Activated gamma-delta T cell treated with anti-CD3 and anti-CD28 coated beads, Interleukin-2, amount 50 U/mL, for 16 hours (primary cell): ENCODE data around the gene FAT1.
"Not testable (repeated sequence)": the region's sequence is repeated elsewhere in the genome, so short reads cannot be mapped to it uniquely, and the experiment has no call there.

Source experiments
- DNase-seq: peaks from one replicate; pipeline ENCODE4 v3.0.0-alpha.2; 2020; ENCODE audit warnings: low read depth

FAT1 gene, protein sequence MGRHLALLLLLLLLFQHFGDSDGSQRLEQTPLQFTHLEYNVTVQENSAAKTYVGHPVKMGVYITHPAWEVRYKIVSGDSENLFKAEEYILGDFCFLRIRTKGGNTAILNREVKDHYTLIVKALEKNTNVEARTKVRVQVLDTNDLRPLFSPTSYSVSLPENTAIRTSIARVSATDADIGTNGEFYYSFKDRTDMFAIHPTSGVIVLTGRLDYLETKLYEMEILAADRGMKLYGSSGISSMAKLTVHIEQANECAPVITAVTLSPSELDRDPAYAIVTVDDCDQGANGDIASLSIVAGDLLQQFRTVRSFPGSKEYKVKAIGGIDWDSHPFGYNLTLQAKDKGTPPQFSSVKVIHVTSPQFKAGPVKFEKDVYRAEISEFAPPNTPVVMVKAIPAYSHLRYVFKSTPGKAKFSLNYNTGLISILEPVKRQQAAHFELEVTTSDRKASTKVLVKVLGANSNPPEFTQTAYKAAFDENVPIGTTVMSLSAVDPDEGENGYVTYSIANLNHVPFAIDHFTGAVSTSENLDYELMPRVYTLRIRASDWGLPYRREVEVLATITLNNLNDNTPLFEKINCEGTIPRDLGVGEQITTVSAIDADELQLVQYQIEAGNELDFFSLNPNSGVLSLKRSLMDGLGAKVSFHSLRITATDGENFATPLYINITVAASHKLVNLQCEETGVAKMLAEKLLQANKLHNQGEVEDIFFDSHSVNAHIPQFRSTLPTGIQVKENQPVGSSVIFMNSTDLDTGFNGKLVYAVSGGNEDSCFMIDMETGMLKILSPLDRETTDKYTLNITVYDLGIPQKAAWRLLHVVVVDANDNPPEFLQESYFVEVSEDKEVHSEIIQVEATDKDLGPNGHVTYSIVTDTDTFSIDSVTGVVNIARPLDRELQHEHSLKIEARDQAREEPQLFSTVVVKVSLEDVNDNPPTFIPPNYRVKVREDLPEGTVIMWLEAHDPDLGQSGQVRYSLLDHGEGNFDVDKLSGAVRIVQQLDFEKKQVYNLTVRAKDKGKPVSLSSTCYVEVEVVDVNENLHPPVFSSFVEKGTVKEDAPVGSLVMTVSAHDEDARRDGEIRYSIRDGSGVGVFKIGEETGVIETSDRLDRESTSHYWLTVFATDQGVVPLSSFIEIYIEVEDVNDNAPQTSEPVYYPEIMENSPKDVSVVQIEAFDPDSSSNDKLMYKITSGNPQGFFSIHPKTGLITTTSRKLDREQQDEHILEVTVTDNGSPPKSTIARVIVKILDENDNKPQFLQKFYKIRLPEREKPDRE (N-terminal part only)

GRCh38 chr4:186723292-186724057 lies at the start of gene FAT1:
Gene FAT1 (minus strand): TSS chr4:186723856. CDS start chr4:186709827, 14,029 bp downstream.
- DNase-seq = no peak

- DNase-seq = no peak
Measured at GRCh38 chr4:186772936-186773487, 49.4 kb upstream of the FAT1 start.

DNA sequence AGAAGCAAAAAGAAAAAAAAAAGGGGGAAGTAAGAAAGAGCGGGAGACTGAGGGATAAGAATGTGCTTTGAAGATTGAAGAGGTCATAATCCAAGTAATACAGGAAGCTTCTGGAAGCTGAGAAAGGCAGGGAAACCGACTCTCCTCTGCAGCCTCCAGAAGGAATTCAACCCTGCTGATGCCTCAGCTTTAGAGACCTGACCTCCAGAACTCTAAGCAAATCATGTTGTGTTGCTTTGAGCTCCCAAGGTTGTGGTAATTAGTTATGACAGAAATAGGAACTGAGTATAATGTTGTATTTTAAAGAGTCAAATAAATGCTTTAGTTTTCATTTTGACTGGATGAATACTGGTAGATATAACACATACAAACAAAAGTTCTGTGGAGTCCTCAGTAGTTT lies 48.0 kb upstream of the FAT1 start:
- DNase-seq = no peak

- DNase-seq = no peak
Measured at GRCh38 chr4:186770481-186771175, 47.0 kb upstream of the FAT1 start.

DNA sequence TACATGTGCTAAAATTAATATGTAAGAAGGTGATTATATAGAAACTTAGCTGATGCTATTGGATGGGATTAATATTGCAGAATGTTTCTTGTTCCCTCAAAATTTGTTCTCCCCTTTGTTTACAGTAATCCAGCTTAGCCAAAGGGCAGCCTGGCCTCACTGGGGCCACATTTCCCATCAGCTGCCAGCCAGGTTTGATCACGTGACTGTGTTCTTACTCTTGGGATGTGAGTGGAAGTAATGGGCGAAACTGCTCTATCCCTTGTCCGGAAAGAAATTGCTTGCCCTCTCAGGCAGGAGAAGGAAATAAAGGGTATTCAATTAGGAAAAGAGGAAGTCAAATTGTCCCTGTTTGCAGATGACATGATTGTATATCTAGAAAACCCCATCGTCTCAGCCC lies 44.1 kb upstream of the FAT1 start:
- no peak for DNase-seq

DNA sequence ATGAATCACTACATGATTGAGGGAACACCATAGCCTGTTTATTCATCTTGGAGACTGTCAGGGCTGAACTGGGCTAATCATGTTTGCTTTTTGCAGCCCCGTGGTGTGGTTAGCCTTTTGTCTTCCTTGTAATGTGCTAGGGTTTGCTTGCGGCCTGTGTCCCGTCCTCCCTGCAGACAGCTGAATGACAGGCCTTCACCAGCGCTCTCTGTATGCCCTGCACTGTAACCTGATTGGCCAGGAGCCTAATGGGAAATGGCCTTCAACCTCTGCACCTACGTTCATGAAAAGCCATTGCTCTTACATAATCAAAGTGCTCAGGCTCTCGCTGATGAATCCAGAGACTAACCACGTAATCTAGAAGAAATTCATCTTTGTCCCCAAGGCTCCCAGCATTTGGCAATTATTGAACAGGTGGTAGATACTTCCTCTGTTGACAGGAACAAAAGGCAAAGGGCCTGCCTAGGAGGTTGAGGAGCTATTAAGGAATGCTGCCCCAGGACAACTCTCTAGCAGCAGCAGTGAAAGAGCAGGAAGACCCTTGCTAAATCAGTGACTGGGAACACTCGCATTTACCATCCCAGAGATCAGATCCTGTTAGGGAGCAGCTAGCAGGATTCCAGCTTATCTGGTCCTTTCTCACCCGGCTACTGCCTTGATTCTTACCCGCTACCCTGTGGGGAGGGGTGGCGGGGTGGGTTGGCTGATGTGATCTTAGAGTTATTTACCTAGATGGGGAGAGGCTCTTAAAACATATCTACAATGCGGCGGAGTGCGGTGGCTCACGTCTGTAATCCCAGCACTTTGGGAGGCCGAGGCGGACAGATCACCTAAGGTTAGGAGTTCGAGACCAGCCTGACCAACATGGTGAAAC lies 42.3 kb upstream of the FAT1 start:
- no peak for DNase-seq

- DNase-seq = no peak
Measured at GRCh38 chr4:186765138-186765537, 41.5 kb upstream of the FAT1 start.

DNA sequence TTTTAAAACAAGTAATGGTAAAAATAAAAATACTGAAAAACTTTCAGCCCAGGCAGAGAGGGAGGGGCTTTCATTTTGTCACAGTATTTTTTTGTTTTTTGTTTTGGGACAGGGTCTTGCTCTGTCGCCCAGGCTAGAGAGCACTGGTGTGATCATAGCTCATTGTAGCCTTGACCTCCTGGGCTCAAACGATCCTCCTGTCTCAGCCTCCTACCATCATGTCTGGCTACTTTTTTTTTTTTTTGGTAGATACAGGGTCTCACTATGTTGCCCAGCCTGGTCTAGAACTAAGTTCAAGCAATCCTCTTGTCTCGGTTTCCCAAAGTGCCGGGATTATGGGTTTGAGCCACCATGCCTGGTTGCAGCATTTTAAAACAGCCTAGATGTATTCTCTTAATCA lies 40.8 kb upstream of the FAT1 start:
- no peak for DNase-seq

DNA sequence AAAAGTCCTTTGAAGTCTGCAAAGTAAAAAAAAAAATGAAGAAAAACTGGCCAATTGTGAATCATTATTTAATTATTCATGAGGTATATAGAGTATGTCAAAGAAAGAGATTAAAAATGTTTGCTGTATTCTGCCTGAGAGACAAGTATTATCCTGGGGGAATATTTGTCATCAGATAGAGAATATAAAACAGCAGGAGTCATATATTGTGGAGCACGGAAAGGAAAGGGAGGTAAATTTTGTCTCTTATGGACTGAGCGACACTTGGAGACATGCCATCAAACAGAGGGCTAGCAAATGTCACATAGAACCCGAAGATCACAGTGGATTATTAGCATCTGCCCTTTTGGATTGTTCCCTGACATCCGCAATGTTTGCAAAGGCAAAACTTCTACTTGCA lies 39.2 kb upstream of the FAT1 start:
- DNase-seq = no peak

DNA sequence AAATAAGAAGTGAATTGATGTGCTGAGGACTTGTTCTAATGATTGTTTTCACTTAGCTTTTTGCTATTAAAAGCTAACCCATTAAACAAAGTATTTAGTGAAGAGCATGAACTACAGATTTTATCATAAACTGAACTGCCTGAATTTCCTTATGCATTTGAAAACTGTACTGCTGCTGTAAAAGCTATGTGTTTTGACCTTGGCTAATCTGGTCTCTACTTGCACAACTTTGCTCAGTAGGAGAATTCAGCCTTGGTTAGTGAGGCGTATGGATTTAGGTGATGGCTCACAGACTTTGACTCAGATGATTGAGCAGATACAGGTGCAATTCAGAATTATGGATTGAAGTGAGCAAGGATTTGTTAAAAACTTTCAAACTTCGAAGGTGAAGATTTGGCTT lies 38.7 kb upstream of the FAT1 start:
- DNase-seq = no peak

GRCh38 chr4:186761956-186762355 lies 38.3 kb upstream of the FAT1 start:
- DNase-seq = not testable (repeated sequence)

DNA sequence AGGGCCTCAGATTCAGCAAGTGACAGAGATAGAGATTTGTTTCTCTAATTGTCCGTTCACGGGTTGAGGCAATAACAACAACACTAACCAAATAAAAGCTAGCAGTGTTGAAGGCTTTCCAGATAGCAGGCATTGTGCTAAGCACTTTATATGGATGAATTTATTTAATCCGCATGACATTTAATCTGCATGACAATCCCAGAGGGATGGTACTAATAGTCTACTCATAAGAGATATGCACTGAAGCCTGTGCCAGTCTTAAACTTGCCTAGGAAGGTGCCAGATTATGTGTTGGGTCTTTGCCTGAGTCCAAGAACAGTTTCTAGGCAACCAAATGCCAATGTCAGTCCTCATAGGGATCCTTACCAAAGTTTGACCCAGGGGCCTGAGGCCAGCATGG lies 37.7 kb upstream of the FAT1 start:
- no peak for DNase-seq

GRCh38 chr4:186760576-186760975 lies 36.9 kb upstream of the FAT1 start:
- no peak for DNase-seq

- DNase-seq = no peak
Measured at GRCh38 chr4:186759990-186760389, 36.3 kb upstream of the FAT1 start.

GRCh38 chr4:186758929-186759682 lies 35.5 kb upstream of the FAT1 start:
- DNase-seq = no peak

DNA sequence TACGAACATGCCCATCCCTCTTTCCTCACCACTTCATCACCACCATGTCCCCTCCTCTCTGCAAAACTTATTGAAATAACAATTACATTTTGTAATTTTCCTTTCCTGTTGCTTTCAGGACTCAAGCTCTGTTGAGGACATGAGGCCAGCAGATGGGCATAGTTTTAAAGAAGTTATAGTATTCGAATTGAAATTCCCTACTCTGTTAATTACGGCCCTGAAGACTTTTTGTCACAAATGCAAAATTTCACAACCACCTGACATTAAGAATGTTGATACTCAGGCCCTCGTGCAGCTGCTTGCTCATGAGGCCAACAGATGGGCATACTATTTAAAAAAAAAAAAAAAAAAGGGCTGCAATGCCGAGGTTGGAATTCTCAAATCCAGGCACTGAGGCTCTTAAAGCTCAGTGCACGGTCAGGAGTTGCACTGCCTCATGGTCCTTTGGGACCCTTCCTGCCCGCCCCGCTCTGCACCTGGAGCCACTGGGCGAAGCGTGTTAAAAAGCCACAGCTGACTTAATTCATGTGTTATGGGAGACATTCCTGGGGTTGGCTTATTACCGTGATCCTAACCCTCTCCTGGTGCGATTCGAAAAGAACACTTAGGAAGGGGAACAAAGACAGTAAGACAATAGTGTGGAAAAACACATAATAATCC lies 34.2 kb upstream of the FAT1 start:
- no peak for DNase-seq

- DNase-seq = not testable (repeated sequence)
Measured at GRCh38 chr4:186756550-186756949, 32.9 kb upstream of the FAT1 start.
